Renal cortical epithelial cell (primary cell): ENCODE results near the gene MFAP1. TPM values are rescaled to one million over a fixed set of nuclear protein-coding genes. Genes with fewer than 3 reads are reported as not detected.
A peak's percentile ranks its signal among the peaks of the same experiment; 100 is the strongest.
"Not testable (repeated sequence)": the region's sequence is repeated elsewhere in the genome, so short reads cannot be mapped to it uniquely, and the experiment has no call there.

Experiments
- DNase-seq: peaks from one replicate; pipeline ENCODE4 v3.0.0-alpha.2; 2011; ENCODE audit warnings: low read depth
- total RNA-seq: library from RNA; depleted of rRNA; stranded (reverse); fragments of >200 nt; gene quantifications from 2 replicates; pipeline ENCODE4 v1.2.3, GENCODE V29; 2014

The MFAP1 gene
- total RNA-seq, 1 donor from 2014 or later, result 54.1 TPM

- not testable (repeated sequence) for DNase-seq
Observed at GRCh38 chr15:43825305-43825704, 815 bp upstream of the MFAP1 start.

GRCh38 chr15:43821505-43821904 is 3.0 kb downstream of the MFAP1 start:
- no peak for DNase-seq

- DNase-seq, result not testable (repeated sequence)
Observed at GRCh38 chr15:43815064-43815463, 9.4 kb downstream of the MFAP1 start.

DNA sequence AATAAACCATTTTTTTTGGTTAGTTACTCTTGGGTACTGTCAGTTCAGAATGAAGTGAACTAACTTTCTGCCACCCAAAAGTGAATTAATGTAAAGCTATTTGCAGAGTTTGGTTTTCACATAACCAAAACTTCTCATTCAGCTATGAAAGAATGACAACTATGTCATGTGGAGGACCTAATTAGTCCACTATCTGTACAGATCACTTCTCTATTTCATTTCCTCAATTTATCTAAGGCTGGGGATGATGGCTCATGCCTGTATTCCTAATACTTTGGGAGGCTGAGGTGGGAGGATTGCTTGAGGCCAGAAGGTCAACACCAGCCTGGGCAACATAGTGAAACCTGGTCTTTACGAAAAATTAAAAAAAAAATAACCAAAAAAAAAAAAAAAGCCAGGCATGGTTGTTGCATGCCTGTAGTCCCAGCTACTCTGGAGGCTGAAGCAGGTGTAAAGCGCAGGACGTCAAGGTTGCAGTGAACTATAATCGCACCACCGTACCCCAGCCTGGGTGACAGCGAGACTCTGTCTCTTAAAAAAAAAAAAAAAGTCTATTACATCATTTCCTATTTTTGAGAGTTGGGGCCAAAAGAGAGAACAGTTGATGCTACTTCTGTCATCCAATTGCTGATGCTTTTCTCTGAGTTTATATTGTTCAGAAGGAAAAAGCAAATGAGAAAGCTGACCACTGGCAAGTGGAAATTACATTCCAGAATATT is 15.4 kb downstream of the MFAP1 start:
- DNase-seq, result no peak

DNA sequence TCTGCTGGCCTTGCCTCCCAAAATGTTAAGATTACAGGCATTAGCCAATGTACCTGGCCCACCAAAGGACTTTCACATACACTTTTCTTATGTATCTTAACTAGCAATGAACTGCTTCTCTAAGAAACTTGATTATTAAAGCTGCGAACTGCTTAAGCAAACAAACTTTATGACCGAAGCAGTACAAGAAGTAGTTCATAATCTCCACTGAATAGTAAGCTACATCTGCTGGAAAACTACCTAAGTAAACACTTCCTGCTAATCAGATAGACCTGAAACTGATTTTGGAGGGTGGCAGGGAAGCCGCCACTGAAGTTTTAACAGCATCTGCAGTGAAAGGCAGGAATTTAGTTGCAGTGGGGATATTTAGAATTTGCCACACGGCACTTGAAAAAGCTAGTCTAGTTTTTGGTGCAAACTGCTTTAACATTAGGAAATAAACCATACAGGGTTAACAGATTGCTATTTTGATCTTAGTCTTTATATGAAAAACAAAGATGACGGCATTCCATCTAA is 16.0 kb downstream of the MFAP1 start:
- no peak for DNase-seq

DNA sequence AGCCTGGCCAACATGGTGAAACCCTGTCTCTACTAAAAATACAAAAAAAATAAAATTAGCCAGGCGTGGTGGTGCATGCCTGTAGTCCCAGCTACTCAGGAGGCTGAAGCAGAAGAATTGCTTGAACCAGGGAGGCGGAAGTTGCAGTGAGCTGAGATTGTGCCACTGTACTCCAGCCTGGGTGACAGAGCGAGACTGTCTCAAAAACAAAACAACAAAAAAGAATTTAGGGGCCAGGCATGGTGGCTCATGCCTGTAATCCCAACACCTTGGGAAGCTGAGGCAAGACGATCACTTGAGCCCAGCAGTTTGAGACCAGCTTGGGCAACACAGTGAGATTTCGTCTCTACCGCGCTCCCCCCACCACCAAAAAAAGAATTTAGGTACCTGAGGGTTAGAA is 21.8 kb downstream of the MFAP1 start:
- not testable (repeated sequence) for DNase-seq

GRCh38 chr15:43800286-43801141 is 24.0 kb downstream of the MFAP1 start, which contains the start of gene HYPK:
Gene HYPK (plus strand): TSS chr15:43800599. CDS start chr15:43800623, 24 bp downstream.
- peak; percentile 79 for DNase-seq

GRCh38 chr15:43799945-43800285 is 24.6 kb downstream of the MFAP1 start, which contains the start of gene SERINC4:
Gene SERINC4 (minus strand): TSS chr15:43800220. CDS start chr15:43799986, 234 bp downstream.
- no peak for DNase-seq

DNA sequence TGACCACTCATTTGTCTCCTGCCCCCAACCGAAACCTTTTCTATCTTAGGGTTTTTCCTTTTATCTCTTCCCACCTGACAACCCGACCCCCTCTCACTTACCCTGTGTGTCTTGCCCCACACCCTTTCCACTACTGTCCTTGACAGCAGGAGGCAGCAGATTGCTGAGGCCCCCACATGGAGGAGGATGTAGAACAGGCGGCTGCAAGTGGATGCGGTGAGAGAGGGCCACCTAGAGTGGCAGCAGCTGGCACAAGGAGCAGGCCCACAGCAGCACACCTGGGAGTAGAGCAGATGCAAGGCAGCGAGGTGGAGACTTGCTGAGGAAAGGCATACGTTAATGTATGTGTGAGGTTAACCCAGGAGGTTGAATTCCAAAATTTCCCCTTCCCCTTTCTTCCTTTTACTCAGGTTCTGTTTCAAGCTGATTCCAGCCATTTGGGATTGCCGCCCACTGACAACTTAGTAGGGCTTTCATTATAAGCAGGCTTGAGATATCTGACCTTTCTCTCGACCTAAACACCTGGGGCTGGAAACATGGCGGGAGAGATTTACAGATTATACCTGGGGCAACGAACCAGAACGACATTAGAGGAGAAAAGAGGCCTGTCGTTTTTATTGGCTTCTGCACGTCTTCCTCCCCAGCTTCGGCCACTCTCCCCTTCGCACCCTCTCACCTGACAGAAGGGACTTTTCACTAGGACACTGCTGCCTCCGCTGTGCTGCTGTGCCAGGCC is 25.1 kb downstream of the MFAP1 start:
- DNase-seq, result no peak

DNA sequence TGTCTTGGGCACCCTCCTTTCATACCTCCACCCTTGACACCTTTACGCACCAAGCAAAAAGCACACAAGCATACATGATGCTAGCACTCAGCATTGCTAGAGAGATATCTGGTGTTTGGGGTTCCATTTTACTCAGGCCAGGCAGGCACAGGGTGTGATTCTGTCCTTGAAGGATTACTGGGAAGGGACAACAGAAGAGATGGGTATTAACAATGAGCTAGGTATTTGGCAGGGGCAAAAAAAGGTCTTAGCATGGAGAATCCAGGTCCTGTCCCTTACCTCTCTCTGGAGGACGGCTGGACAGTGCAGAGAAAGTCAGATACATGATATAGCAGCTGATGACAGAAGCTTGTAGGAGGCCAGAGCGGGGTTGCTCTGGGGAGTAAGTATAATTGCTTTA is 27.9 kb downstream of the MFAP1 start:
- no peak for DNase-seq

DNA sequence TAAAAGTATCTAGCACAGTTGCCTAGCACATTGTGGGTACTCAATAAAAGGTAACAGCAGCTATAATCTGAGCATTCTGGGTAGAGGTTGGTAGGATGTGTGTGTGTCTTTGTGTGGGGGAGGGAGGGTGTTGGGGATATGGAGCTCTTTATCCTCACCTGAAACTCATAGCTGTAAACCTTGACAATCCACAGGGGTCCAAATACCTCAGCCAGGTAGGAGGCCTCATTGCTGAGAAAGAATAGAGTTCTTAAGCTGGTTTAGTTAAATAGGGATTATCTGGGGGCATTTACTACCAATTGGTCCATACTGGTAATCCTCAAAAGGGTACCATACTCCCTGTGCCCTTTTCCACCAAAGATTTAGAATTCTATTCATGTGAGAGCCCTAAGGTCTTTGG is 28.5 kb downstream of the MFAP1 start:
- DNase-seq, result no peak

DNA sequence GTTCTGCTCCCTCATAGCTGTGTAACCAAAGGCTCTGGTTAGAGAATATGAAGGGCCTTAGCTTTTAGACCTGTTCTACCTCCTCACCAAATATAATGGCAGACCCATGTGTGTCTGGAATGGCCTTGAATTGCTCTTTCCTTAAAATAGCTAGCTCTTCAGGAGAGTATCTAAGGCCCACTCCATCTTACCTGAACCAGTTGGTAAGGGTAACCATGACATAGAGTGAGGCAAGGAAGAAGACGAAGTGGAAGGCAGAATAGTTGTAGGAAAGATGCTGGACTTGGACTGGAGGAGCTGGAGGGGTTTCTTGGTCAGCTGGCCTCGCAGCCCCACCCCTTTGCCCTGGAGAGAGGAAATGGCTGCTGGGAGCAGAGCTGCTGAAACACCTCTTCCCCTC is 29.3 kb downstream of the MFAP1 start:
- DNase-seq, result no peak

GRCh38 chr15:43794269-43795037 is 30.0 kb downstream of the MFAP1 start:
- DNase-seq, result no peak

GRCh38 chr15:43793647-43794046 is 30.8 kb downstream of the MFAP1 start:
- DNase-seq, result no peak

DNA sequence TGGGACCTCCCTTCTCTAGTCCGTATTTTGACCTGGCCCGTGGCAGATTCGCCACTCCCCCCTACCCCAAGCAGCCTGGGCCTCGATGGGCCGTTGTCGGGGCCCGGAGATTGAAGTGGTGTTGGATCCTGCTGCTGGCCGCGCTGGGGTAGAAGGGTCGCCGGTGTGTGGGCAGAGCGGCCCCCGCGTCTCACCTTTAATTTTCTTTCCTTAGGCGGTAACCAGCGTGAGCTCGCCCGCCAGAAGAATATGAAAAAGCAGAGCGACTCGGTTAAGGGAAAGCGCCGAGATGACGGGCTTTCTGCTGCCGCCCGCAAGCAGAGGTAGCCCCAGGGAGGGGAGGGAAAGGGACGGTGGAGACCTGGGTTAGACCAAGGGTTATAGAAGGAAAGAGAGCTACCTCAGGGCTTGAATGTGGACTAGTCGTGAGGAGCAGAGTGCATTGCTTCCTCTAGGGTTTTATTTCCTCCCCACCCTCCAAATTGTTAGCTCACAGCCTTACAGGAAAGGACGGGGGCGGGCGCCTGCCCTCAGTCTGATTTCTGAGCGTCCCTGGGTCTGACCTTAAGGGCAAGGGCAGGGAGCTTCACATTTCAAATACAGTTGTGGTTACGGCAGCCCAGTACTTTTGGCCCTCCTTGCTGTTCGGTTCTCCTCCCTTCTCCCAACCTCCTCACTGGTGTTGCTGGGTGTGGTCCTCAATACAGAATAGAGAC is 31.6 kb downstream of the MFAP1 start:
- peak; percentile 22 for DNase-seq

- DNase-seq, result peak; percentile 95
Observed at GRCh38 chr15:43791993-43792760, 32.3 kb downstream of the MFAP1 start, which contains the start of gene SERF2. Gene SERF2 (plus strand): TSS chr15:43792320. CDS start chr15:43792377, 57 bp downstream.

DNA sequence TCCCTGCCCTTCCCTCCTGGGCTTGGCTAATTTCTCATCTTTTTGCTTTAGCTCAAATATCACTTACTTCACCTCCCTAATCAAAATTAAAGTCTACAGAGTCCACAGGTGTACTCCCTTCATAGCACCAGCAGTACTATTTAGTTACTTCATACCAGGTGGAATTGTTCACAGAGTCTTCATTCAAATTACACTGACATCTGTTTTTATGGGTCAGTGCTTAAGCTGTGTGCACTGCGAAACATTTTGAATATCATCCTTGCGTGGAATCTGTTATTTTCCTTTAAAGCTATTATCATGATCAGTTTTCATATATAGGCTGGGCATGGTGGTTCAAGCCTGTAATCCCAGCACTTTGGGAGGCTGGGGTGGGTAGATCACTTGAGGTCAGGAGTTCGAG is 35.1 kb downstream of the MFAP1 start:
- DNase-seq, result no peak

DNA sequence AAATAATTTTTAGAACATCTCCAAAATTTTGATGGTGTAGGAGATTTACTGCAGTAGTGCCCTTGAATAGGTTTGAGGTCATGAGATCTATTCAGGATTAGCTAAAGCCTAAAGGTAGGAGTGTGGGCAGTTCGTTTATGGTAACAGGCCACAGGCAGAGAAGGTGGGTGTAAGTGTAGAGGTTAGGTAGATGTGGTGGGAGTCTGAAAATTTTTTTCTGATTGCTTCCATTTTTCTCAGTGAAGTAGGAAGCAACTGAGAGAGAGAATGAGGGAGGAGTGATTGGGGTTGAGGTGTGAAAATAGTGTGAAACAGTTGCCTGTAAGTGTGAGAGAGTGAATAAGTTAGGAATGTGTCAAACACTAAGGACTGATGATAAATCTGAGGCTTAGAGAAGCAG is 45.5 kb downstream of the MFAP1 start:
- no peak for DNase-seq

GRCh38 chr15:43777267-43777914 is 47.1 kb downstream of the MFAP1 start:
- DNase-seq, result peak; percentile 50
